AG09309 (cell line): ENCODE data around the gene PTGER3.

Experiments used
- DNase-seq: peaks from one replicate; pipeline ENCODE4 v3.0.0-alpha.2; 2010; ENCODE audit warnings: low read depth
- H3K4me3 ChIP-seq: 2 replicates; pipeline ENCODE4 v1.5.1; 2011; ENCODE audit warnings: mild to moderate bottlenecking, low read depth, low read length, moderate library complexity; ENCODE audit not compliant: control insufficient read depth
- TF ChIP-seq, protein P1 (sequence below): IDR thresholded peaks from 2 replicates; pipeline ENCODE4 v1.5.1; 2011; ENCODE audit warnings: mild to moderate bottlenecking, low read depth, low read length, inconsistent platforms; ENCODE audit not compliant: insufficient read depth, control insufficient read depth; ENCODE audit errors: missing control alignments

Gene PTGER3

DNA sequence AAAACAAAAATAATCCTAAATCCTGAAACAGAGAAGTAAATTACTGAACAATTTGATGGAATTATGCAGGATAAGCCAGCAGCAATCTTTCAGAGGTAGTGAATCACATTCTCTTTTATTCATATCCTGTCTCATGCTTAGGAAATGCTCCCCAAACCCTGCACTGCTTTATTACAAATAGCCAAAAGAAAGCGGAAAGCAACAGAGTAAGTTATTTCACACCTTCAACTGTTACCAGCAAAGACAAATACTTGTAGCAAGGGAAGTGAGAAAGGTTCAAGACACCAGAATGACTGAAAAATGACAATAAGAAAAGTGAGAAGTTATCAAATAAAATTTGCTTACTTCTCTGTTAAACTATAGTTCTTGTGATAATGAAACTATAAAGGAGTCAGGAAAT is 27.1 kb upstream of the PTGER3 start:
- no peak for DNase-seq
- TF ChIP-seq, protein P1, sequence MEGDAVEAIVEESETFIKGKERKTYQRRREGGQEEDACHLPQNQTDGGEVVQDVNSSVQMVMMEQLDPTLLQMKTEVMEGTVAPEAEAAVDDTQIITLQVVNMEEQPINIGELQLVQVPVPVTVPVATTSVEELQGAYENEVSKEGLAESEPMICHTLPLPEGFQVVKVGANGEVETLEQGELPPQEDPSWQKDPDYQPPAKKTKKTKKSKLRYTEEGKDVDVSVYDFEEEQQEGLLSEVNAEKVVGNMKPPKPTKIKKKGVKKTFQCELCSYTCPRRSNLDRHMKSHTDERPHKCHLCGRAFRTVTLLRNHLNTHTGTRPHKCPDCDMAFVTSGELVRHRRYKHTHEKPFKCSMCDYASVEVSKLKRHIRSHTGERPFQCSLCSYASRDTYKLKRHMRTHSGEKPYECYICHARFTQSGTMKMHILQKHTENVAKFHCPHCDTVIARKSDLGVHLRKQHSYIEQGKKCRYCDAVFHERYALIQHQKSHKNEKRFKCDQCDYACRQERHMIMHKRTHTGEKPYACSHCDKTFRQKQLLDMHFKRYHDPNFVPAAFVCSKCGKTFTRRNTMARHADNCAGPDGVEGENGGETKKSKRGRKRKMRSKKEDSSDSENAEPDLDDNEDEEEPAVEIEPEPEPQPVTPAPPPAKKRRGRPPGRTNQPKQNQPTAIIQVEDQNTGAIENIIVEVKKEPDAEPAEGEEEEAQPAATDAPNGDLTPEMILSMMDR, result no peak
- H3K4me3 ChIP-seq, result no peak overlapping the region

DNA sequence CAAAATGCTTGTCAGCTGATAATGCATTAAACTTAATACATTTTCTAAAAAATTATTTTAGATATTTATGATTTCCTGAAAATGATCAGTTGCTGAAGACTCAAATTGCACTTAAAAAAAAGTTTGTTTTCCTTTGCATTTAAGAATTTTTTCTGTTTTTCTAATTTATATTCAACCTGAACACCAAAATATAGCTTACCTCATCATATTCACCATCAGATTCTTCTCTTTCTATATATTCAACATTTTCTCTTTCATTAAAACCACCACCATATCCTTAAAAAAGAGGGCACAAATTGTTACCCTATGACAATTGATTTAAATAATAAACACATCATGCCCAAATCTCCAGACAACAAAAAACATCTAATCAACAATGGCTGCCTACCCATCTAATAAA is 24.7 kb upstream of the PTGER3 start:
- no peak for DNase-seq
- TF ChIP-seq, protein P1, result no peak
- no peak overlapping the region for H3K4me3 ChIP-seq

DNA sequence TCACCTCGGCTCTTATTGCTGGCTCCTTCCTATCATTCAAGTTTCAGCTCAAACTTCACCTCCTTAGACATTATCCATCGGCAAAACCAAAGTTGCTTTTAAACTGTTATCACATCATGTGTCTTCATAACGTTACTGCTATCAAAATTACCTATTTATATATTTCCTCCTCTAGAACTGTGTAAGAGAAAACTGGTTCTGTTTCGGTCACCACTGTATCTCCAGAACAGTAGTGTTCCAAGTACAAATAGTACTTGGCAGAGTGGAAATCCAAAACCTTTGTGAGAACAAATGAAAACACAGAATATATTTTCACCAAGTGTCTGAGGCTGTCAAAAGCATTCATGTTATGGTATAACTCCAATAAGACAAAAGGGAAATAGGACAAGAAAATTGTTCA is 24.1 kb upstream of the PTGER3 start:
- TF ChIP-seq, protein P1, result no peak
- DNase-seq, result no peak
- no peak overlapping the region for H3K4me3 ChIP-seq

DNA sequence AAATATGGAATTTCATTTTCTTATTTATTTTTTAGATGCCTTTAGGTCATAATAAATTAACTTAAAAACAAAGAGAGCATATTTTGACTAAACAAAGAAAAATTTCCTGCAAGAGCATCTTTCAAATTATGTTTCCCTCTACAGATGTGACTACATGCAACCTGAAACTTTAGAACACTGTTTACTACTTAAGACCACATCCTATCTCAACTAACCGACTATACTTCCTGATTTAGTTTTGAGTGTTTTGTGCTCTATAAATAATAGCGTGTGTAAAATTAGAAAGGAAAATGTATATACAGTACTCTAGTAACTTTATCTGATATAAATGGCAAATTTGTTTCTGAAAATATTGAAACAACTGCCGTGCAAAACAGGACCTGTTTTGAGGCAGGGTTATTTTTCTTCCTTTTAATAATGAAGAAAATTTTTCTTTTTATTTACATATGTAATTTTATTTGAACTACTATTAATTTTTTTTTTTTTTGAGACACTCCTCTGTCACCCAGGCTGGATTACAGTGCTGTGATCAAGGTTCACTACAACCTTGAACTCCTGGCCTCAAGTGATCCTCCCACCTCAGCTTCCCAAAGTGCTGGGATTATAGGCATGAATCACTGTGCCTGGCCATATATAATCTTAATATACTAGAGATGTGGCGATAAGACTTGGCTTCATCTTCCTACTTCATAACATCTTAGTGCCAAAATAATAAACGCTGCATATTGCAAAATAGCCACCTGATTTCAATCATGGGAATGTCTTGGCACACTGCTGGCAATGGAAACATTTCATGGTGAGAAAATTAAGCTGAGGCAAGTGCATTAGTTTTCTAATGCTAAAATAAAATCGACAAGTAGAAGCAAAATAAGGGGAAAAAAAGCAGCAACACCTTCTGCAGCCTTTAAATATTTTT is 21.0 kb upstream of the PTGER3 start:
- DNase-seq, result no peak
- H3K4me3 ChIP-seq, result no peak overlapping the region
- TF ChIP-seq, protein P1, result no peak

DNA sequence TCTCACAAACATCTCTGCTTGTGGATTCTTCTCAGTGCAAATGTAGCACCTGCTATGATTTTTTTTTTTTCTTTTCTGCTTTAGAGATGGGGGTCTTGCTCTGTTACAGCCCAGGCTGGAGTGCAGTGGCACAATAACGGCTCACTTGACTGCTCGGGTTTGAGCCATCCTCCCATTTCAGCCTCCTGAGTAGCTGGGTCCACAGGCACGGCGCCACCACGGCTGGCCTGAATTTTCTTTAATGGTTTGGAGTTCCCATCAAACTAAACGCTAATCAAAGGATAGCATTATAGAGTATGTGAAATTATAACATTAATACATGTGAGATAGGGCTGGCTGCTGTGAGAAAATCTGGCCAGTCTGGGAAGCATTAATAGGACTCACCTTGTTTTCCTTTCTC is 7.2 kb upstream of the PTGER3 start:
- H3K4me3 ChIP-seq, result no peak overlapping the region
- no peak for DNase-seq
- TF ChIP-seq, protein P1, result no peak

DNA sequence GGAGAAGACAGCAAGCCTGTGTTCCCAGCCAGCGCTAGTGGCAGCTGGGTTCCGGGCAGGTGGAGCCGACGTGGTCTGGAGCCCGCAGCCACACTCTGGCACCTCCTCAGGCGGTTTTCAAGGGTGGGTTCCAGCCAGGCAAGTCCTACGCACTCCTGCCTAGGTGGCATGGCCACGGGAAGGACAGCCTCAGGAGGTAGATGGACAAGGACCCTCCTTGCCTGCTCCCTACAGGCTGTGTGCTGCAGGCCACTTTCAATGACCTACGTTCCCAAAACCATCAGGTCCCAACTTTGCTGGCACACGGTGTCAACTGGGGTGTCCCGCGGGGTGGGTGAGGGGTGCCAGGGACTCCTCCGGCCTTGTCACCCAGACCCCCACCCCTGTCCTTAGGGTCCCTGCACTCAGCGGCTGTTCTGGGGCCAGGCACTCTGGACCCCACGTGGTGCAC is 6.7 kb upstream of the PTGER3 start:
- H3K4me3 ChIP-seq, result no peak overlapping the region
- TF ChIP-seq, protein P1, result no peak
- DNase-seq, result no peak
